NB4 (cell line): ENCODE measurements around the gene DUSP16.
"Not testable (repeated sequence)": the region's sequence is repeated elsewhere in the genome, so short reads cannot be mapped to it uniquely, and the experiment has no call there.

Experiments
- DNase-seq: peaks from one replicate; pipeline ENCODE4 v3.0.0; 2010; ENCODE audit warnings: low read depth
- H3K4me3 ChIP-seq: one replicate; pipeline ENCODE4 v1.5.1; 2011; ENCODE audit warnings: mild to moderate bottlenecking, low read depth, low read length, moderate library complexity
- MYC ChIP-seq: IDR thresholded peaks from 2 replicates; pipeline ENCODE4 v1.6.1; 2011; ENCODE audit warnings: low read depth, low read length
- POLR2A ChIP-seq: IDR thresholded peaks from 2 replicates; pipeline ENCODE4 v1.6.1; 2011; ENCODE audit warnings: mild to moderate bottlenecking; ENCODE audit not compliant: insufficient read length; ENCODE audit errors: extremely low read depth
- TF ChIP-seq, protein P1 (sequence below): IDR thresholded peaks from one replicate; pipeline ENCODE4 v1.5.1; 2012; ENCODE audit warnings: low read depth, low read length
- TF ChIP-seq, protein P2 (sequence below): IDR thresholded peaks from 2 replicates; pipeline ENCODE4 v1.6.1; 2011; ENCODE audit warnings: low read depth, low read length

The DUSP16 gene

DNA sequence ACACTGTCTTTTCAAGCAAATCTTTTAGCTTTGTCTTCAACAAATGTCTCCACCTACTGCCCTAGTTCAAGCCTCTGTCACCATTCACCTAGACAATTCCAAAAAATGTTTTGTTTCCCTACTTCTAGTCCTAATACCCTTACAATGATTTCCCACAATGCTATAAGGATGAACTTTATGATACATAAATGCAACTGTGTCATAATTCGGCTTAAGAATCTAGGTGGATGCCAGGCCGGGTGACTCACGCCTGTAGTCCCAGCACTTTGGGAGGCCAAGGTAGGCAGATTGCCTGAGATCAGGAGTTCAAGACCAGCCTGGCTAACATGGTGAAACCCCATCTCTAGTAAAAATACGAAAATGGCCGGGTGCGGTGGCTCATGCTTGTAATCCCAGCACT lies 28.3 kb upstream of the DUSP16 start:
- DNase-seq = no peak
- TF ChIP-seq MYC = no peak
- TF ChIP-seq, protein P1, sequence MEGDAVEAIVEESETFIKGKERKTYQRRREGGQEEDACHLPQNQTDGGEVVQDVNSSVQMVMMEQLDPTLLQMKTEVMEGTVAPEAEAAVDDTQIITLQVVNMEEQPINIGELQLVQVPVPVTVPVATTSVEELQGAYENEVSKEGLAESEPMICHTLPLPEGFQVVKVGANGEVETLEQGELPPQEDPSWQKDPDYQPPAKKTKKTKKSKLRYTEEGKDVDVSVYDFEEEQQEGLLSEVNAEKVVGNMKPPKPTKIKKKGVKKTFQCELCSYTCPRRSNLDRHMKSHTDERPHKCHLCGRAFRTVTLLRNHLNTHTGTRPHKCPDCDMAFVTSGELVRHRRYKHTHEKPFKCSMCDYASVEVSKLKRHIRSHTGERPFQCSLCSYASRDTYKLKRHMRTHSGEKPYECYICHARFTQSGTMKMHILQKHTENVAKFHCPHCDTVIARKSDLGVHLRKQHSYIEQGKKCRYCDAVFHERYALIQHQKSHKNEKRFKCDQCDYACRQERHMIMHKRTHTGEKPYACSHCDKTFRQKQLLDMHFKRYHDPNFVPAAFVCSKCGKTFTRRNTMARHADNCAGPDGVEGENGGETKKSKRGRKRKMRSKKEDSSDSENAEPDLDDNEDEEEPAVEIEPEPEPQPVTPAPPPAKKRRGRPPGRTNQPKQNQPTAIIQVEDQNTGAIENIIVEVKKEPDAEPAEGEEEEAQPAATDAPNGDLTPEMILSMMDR = no peak
- no peak for TF ChIP-seq POLR2A
- TF ChIP-seq, protein P2, sequence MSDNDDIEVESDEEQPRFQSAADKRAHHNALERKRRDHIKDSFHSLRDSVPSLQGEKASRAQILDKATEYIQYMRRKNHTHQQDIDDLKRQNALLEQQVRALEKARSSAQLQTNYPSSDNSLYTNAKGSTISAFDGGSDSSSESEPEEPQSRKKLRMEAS = no peak
- no peak overlapping the region for H3K4me3 ChIP-seq

DNA sequence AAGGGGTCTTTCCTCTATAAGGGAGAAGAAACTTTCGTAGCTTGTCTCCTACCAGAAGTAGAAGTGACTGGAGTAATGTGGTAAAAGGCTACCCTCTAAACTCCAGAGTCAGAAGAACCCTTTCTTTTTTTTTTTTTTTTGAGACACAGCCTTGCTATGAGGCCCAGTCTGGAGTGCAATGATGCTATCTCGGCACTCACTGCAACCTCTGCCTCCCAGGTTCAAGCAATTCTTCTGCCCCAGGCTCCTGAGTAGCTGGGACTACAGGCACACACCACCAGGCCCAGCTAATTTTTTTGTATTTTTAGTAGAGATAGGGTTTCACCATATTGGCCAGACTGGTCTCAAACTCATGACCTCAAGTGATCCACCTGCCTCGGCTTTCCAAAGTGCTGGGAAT lies 25.8 kb upstream of the DUSP16 start:
- not testable (repeated sequence) for DNase-seq, H3K4me3 ChIP-seq

DNA sequence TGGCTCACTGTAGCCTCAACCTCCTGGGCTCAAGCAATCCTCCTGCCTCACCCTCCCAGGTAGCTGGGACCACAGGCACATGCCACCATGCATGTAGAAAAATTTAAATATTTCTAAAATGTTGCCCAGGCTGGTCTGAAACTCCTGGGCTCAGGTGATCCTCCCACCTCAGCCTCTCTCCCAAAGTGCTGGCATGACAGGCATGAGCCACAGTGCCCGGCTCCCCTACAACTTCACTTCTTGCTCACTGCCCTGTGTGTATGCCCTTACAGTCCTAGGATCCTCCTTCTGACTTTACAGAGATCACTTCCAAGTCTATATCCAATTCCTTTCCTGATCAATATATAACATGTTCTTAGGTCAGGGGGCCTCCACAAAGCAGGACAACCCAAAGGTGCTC lies 25.2 kb upstream of the DUSP16 start:
- no peak for DNase-seq
- TF ChIP-seq, protein P1 = no peak
- H3K4me3 ChIP-seq = no peak overlapping the region

DNA sequence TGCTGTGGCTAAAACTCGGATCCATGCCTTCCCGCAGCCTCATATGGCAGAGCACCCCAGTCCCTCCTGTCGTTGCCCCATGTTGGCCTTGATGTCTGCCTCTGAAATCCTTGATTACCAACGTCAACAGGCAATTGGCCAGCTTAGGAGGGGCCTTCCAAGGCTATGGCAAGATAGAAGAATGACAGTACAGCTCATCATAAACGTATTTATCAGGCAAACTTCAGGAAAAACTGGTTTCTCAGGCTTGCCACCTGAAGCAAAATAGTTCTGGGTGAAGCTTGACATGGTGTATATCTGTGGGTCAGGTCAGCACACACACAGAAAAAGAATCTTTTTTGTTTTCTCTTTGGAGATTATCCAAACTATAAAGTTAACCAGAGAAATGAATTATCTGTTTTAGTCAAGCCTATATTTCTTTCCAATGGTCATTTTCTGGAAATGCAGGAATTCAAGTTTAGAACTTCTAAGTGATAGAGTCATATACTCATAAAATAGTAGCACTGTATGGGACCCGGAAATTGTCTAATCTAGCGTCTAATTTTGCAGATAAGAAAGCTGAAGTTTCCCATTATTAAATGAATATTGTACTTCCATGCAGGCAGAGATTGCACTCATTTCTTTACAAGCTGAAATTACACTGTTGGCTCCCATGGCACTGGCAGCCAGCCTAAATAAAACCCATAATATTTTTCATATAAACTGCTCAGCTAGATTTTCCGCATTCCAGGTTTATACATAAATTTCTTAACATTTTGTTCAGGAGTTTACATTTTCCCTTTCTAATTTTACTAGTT lies 24.4 kb upstream of the DUSP16 start:
- TF ChIP-seq MYC (no peak), POLR2A (no peak)
- TF ChIP-seq, protein P2 = no peak
- TF ChIP-seq, protein P1 = no peak
- DNase-seq = no peak
- no peak overlapping the region for H3K4me3 ChIP-seq

DNA sequence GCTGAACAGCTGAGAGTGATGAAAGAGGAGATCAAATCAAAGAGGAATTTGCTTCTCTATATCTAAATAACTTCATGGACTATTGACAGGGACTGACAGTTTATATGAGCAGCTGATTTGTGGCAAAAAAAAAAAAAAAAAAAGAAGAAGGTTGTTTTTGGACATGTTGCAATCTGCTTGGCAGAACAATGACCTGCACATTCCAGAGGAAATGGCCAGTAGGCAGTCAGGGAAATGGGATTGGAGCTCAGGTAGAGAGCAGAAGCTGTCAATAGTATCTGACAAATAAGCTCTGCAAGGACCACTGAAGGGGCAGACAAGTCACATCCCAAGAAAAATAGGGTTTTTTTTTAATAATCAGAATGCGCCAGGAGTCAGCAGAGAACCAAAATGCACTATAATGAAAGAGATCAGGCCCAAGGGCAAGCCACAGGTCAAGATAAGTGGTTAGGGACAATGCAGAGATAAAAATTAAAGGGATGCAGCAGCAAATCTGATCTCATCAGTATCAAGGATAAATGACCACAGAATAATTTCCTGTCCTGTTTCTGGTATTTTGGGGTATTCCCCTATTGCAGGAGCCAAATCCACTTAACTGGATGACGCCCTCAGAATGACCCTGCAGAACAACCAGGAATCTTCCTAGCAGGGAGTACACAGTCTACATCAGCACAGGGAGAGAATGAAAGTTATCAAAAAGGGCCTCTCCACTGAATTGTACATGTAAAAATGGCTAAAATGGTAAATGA lies 22.6 kb upstream of the DUSP16 start:
- no peak overlapping the region for H3K4me3 ChIP-seq
- TF ChIP-seq, protein P2 = no peak
- no peak for TF ChIP-seq POLR2A
- TF ChIP-seq, protein P1 = no peak
- TF ChIP-seq MYC = no peak
- DNase-seq = no peak

DNA sequence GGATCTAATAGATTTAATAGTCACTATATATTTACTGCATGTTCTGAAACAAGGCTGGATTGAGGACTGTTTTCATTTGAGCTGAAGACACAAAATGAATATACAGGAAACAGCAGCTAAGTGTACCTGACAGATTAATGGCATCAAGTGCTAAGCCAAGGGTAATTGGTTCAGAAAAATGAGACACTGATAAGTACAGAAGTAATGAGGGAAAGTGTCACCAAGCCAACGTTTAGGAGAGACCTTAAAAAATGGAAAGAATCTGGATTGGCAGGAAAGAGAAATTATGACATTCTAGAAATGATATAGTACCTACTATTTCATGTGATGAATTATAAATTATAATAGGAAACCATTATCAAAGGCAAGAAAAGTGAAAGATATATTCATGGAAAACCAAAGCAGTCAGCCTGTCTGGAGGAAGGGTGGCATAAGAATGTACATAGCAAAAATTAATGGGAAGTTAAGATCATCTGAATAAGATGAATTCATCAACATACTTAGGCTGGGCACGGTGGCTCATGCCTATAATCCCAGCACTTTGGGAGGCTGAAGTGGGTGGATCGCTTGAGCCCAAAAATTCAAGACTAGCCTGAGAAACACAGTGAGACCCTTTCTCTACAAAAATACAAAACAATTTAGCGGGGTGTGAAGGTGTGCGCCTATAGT lies 21.0 kb upstream of the DUSP16 start:
- no peak for DNase-seq
- TF ChIP-seq, protein P2 = no peak
- no peak for TF ChIP-seq MYC
- TF ChIP-seq POLR2A = no peak
- TF ChIP-seq, protein P1 = no peak
- H3K4me3 ChIP-seq = no peak overlapping the region
